Right lung (tissue), 5 donors: ENCODE results near the gene SH3BGRL3. TPM values are rescaled to one million over a fixed set of nuclear protein-coding genes. Genes with fewer than 3 reads are reported as not detected.
"Not testable (repeated sequence)": the region's sequence is repeated elsewhere in the genome, so short reads cannot be mapped to it uniquely, and the experiment has no call there.

Experiments used
- DNase-seq, 2 donors: peaks; one replicate each; pipeline ENCODE4 v3.0.0-alpha.2; 2013
- polyA plus RNA-seq, 5 donors: library from polyadenylated mRNA; unstranded; fragments of 120-200 nt; gene quantifications; one replicate each; pipeline versions ENCODE4 v1.2.1 to v1.2.3, GENCODE V29; 2013; ENCODE audit warnings: inconsistent platforms in 1 of 5, low replicate concordance in 1 of 5; ENCODE audit not compliant: insufficient read length in 5 of 5, insufficient read depth in 1 of 5

SH3BGRL3 gene
- polyA plus RNA-seq, 5 donors = 89.9 to 123 (median 98.7) TPM

DNA sequence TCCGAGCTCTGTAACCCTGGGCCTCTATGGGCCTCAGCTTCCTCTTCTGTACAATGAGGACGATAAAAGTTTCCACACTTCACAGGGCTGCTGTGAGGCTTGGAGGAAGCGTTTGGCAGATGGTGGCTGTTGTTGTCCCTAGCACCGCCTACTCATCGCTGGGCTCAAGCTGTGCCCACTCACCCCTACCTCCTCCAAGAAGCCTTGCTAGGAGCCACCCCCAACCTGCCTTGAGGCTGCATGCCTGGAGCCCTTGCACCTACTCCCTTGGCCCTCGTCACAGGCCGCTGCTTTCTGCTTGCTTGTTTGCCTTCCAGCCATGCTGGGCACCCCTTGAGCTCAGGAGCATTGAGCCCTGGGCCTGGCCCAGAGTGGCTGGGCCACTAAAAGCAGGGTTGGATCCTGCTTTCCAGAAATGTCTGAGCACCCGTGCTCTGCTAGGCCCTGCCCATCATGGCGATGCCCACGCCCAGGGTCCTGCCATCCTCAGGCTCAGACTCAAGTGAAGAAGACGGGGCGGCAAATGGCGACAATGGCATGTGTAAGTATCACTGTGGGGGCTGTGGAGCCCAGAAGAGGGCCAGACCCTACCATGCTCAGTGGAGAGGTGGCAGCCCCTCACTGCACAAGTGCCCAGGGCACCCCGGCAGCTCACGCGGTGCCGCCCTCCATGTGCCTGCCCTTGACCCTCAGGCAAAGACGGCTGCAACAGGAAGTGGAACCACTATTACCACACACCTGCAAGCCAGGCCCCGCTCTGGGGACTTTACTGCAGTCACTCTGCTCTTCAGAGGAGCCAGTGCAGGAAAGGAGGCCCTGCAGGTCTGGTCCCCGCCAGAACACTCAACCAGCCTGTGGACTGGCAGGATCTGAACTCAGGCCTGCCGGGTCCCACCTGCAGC lies 9.5 kb downstream of the SH3BGRL3 start:
- no peak for DNase-seq

DNA sequence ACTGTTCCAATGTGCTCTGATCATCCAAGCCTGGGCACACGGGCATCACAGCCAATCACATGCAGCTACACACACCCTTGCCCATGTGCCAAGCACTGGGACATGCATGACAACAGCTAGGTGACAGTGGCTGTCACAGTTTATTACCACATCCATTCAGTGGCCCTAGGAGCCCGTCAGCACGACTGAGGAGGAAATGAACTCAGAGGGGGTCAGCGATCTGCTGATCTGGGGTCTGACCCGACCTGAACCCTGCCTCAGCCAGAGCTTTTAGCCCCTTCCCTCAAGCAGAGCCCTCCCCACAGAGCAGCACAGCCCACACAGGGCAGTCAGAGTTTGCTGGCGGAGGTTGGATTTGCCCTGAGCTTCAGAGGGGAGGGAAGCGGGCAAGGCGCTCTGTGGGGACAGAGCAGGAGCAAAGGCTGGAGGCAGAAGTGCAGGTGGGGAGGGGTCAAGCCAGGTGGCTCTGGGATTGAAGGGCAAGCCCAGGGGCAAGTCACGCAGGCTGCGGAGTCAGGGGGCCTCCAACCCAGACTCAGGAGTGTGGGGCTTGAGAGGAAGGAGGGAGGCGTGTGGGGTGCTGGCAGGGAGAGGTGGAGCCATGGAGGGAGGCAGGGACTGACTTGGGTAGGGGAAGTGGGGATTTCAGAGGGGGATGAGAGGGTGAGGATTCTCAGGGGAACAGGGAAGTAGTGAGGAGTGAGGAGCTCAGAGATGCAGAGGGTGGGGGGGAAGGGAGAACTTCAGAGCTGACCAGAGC lies 10.4 kb downstream of the SH3BGRL3 start:
- no peak for DNase-seq

- DNase-seq = no peak
Measured at GRCh38 chr1:26290882-26291261, 11.0 kb downstream of the SH3BGRL3 start.

DNA sequence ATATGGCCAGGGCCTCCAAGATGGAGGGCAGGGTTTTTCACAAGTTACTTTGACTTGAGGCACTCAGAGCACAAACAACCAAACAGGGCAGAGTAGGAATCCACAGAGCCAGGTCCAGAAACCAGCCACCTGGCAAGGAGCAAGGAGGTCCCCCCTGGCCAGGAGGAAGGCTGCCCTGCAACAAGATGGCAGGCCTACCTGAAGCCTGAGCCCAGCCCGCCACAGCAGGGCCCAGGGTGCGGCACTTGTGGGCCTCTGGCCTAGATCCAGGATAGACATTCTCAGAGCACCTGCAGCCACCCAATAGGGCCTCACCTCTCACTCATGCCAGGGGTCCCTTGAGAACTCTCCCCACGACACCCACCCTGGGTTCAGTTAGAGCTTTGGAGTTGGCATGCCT lies 11.5 kb downstream of the SH3BGRL3 start:
- no peak for DNase-seq

DNA sequence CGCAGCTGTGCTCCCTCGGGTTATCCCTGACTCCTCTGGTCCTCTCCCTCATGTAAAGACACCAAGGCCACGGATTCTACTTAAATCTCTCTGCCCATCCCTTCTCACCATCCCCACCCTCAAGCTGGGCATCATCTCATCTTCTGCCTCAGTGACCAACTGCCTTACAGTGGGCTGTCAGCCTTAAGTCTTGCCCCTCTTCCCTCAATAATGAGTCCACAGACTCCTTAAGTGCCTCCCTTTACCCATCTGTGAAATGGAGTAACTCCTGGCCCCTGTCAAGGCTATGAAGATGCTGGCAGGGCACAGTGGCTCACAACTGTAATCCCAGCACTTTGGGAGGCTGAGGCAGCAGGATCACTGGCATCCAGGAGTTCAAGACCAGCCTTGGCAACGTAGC lies 12.1 kb downstream of the SH3BGRL3 start:
- DNase-seq = no peak

DNA sequence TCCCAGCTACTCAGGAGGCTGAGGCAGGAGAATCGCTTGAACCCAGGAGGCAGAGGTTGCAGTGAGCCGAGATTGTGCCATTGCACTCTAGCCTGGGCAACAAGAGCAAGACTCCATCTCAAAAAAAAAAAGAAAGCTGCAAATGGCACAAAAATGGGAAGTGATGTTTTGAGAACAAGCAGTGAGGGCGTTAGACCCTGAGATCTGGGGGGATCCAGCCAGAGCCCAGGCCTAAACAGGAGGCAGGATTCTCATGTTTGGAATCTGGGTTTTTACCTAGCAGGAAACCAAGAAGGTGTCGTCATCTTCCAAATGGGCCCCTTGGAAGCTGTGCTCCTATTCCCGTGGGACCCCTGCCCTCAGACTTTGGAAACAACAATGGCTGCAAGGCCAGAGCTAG lies 12.8 kb downstream of the SH3BGRL3 start:
- DNase-seq = not testable (repeated sequence)

DNA sequence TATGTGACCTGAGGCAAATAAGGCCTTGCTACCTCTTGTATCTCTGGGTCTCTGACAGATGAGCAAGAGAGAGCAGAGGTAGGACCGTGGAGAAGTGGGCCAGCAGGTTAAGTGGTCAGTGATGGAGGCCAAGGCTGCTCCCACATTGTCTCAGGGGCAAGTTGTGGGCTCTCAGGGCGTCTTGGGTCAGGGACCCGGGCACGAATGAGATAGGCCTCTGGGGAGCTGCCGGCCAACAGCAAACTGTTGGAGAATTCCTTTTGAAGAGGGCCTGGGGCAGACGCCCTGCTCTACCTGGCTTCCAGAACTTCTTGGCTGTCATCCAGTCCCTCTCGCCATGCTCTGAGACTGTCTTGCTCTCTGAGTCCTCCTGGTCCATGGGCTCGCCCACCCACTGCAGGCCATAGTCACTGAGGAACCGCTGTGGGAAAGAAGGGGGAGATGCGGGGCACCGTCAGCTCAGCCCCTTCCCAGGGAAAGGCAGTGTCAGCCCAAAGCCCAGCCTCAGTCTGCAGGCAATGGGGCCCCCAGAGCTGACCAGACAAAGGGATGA lies 14.1 kb downstream of the SH3BGRL3 start:
- DNase-seq = no peak

DNA sequence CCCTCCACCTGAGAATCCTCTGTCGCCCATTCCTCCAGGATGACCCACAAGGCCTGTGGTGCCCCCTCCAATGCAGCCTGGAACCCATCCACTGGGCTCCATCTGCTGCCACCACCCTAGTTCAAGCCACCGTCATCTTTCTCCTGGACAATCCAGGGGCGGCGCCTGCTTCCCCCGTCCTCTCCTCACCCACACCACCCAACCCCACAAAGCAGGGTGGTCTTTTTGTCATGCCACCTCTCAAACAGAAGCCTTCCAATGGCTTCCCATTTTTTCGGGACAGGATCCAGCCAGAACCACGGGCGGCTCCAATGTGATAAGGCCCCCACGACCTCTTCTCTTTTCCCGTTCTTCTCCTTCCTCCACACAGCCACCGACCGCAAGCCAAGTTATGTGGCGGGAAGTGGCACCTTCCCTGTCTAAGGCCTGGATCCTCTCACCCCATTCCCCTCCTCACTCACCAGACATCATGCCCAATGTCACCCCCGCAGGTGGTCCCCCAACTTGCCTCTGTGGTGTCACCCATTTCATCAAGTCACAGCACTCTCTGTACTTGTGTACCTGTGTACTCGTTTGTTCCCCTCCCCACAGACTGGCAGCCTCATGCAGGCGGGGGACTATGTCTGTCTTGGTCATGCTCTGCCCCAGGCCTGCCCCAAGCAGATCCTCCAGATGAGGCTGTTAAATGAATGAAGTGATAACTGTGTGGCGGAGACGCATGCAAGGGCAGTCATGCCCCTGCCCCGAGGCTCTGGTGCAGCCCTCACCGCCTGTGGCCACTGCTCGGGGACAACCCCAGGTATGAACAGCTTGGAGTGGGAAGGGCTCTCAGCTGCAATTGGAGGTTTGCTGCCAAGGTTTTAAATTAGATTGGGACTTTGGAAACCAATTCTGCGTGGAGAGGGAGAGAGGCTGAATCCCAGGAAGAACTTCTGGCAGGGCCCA lies 15.6 kb downstream of the SH3BGRL3 start:
- no peak for DNase-seq

- no peak for DNase-seq
Measured at GRCh38 chr1:26296340-26297056, 16.6 kb downstream of the SH3BGRL3 start.

DNA sequence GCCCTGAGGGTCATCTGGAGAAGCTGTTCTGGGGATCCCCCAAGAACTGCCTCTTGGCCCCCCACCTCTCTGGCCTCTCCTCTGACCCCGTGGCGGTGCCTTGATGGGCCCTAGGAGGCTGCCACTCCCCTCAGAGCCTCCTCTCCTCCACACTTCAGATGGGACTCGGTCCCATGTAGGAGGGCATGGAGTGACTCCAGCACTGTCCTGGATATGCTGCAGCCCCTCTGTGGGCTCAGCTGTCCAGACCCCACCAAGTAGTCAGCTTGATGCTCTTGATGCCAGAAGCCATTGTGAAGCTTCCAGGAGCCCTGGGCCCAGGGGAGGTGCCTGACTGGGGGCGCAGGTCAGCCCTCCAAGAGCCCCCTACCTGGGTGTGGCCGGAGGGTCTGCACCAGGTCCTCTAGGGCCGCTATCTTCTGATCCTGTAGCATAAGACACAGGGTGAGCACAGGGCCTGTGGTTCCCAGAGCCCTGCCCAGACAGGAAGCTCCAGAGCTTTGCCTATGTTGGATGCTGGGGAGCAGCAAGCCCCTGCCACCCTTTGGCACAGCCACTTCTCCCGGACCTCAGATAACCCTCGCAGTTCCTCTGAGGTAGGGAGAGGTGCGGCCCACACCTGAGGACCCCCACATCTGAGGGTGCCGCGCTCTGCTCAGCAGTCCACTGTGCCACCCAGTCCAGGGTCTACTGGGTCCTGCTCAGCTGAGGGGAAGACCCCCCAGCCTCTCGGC lies 17.3 kb downstream of the SH3BGRL3 start:
- no peak for DNase-seq

DNA sequence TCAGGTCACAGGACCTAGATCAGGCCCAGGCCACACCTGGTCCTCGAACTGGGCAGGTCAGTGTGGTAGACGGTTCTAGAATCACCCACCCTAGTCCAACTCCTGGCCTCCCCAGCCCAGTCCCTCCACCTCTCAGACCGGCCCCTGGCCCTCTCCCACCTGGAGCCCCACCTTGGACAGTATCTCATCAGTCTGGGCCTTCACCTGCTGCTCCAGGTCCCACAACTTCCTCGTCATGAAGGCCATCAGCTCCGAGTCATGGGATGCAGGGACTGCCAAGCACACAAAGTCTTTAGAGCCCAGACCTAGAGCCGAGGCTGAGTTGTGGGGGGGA lies 17.9 kb downstream of the SH3BGRL3 start:
- no peak for DNase-seq

DNA sequence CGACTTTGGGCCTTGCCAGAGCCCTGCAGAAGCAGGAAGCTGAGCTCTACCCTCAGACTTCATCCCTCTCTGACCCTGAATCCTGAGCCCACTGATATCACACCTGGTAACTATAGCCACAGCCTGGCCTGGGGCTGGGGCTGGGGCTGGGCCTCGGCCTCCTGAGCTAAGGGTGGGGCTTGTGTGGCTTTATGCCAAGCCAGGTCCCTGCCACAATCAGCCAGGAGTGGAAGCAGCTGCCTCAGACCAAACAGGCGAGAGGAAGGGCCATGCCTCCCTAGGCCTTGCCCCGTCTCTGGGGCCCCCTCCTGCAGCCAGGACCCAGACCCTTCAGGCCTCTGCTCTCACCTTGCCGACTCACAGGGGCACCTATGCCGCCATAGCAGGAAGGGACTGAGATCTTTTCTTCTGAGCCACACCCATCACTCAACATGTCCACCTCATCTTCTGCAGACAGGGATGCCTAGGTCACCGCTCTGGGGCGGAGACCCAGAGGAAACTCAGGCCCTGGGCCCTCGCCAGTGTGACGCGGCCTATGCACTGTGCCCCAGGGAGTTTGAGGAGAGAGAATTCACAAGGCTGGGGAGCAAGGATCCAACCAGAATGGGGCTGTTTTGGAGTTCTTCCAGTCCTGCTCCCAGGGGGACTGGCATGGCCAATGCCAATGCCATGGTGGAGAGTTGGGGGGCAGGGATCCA lies 20.8 kb downstream of the SH3BGRL3 start:
- DNase-seq = no peak

DNA sequence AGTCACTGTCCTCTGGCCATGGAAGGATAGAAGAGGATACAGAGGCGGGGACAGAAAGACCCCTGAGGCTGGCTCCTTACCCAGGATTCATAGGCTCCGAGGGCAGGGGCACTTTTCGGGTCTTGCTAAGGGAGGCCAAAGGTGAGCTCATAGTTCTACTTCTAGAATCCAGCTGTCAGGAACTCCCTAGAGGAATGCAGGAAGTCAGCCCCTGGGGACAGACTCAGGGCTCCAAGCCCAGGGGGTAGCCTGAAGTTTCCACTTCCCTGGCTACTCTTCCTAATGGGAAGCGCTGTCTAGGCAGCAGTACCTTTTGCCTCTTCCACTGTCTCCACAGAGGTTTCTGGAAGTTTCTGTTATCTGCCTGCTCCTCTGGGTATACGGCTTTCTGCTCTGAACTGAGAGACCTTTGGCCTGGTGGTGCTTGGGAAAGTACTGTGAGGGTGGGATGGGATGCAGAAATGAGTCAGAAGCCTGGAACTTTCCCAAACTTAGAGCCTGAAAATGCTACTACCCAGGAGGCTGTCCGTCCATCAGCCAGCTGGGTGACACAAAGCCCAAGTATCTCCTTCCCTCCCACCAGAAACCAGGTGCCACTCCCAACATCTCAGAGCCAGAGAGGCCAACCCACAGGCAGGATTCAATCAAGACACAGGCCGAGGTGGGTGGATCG lies 23.0 kb downstream of the SH3BGRL3 start:
- DNase-seq = no peak

GRCh38 chr1:26305667-26306289 lies 25.9 kb downstream of the SH3BGRL3 start:
- DNase-seq = no peak

GRCh38 chr1:26306290-26307229 lies 26.7 kb downstream of the SH3BGRL3 start, which contains the start of gene UBXN11:
TSS of gene UBXN11 (minus strand) at chr1:26306636. CDS start at chr1:26302883, 3,753 bp downstream.
- DNase-seq = peak; percentile 71 to 73

DNA sequence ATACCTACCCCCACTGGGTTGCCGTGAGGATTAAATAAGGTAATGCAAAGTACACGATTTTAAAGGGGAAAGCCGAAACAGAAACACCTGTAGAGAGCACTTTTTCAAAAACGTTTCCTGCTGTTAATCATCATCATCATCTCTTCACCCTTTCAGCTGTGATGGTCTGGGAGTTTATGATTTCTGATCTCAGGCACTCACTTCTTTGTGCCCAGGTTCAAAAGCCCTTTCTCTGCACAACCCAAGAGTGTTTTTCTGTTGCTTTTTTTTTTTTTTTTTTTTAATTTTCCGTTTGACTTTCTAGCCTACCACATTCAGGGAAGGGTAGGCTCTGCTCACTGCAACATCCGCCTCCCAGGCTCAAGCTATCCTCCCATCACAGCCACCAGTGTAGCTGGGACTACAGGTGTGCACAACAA lies 27.5 kb downstream of the SH3BGRL3 start:
- DNase-seq = no peak
